Stimulated activated CD8-positive, alpha-beta memory T cell treated with anti-CD3 and anti-CD28 coated beads, Interleukin-4, amount 100 ng/mL, for 1 hour (primary cell): ENCODE results near the gene LUZP1.

ENCODE experiments used
- DNase-seq, 2 donors: peaks; one replicate each; pipeline ENCODE4 v3.0.0-alpha.2; 2020; ENCODE audit warnings: low read depth in 2 of 2, low spot score in 1 of 2

LUZP1 gene

GRCh38 chr1:23156940-23157339, 11.7 kb downstream of the LUZP1 start:
- no peak for DNase-seq

GRCh38 chr1:23152966-23153684, 15.5 kb downstream of the LUZP1 start:
- no peak for DNase-seq

- no peak for DNase-seq
Measured at GRCh38 chr1:23150742-23151141, 17.9 kb downstream of the LUZP1 start.

GRCh38 chr1:23150125-23150524, 18.5 kb downstream of the LUZP1 start:
- DNase-seq = no peak

GRCh38 chr1:23149114-23149513, 19.5 kb downstream of the LUZP1 start:
- no peak for DNase-seq

- no peak for DNase-seq
Measured at GRCh38 chr1:23148084-23148483, 20.6 kb downstream of the LUZP1 start.

- DNase-seq = no peak
Measured at GRCh38 chr1:23140940-23141596, 27.6 kb downstream of the LUZP1 start.

- no peak for DNase-seq
Measured at GRCh38 chr1:23135268-23135667, 33.4 kb downstream of the LUZP1 start.

- no peak for DNase-seq
Measured at GRCh38 chr1:23134055-23134454, 34.6 kb downstream of the LUZP1 start.

GRCh38 chr1:23133587-23133986, 35.1 kb downstream of the LUZP1 start:
- no peak for DNase-seq

GRCh38 chr1:23132033-23132432, 36.6 kb downstream of the LUZP1 start:
- no peak for DNase-seq

GRCh38 chr1:23129846-23130245, 38.8 kb downstream of the LUZP1 start:
- DNase-seq = no peak

GRCh38 chr1:23126801-23127200, 41.9 kb downstream of the LUZP1 start:
- DNase-seq = no peak

GRCh38 chr1:23126200-23126599, 42.5 kb downstream of the LUZP1 start:
- no peak for DNase-seq

GRCh38 chr1:23125489-23125888, 43.2 kb downstream of the LUZP1 start:
- DNase-seq = no peak

- no peak for DNase-seq
Measured at GRCh38 chr1:23124259-23125026, 44.2 kb downstream of the LUZP1 start.

- no peak for DNase-seq
Measured at GRCh38 chr1:23123528-23123927, 45.1 kb downstream of the LUZP1 start.

GRCh38 chr1:23122796-23123195, 45.9 kb downstream of the LUZP1 start:
- no peak for DNase-seq

- DNase-seq = no peak
Measured at GRCh38 chr1:23122023-23122748, 46.5 kb downstream of the LUZP1 start.

GRCh38 chr1:23120383-23120782, 48.3 kb downstream of the LUZP1 start:
- no peak for DNase-seq

- no peak for DNase-seq
Measured at GRCh38 chr1:23118957-23119792, 49.5 kb downstream of the LUZP1 start.
